NCI-H510A treated with DMSO at 0.1 percent for 48 hours (cell line): ENCODE data around the gene CDHR3.
"Not testable (repeated sequence)": the region's sequence is repeated elsewhere in the genome, so short reads cannot be mapped to it uniquely, and the experiment has no call there.

Experiments used
- DNase-seq: peaks from one replicate; lab custom pipeline; 2025; lab: John Stamatoyannopoulos, UW

The CDHR3 gene

GRCh38 chr7:105958012-105958411 is 5.1 kb upstream of the CDHR3 start:
- no peak for DNase-seq

DNA sequence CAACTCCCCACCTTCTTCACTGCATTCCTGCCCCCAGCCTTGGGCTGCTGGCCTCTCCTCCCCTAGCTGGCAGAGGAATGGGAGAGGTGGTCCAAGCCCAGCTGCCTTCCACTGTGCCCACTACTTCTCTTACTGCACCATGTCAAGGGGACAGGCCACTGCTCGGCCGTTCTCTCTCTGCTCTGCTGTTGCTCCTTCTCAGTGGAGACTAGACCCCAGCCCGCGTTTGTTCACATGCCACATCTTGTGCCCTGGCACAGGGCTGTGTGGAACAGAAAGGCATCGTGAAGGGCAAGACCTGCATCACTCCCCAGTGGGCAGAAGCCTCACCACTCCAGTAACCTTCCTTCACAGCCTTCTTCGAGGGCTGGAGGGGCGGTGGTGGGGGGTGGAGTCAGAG is 711 bp upstream of the CDHR3 start:
- no peak for DNase-seq

GRCh38 chr7:105971845-105972244 is 8.8 kb downstream of the CDHR3 start:
- no peak for DNase-seq

- DNase-seq: no peak
Observed at GRCh38 chr7:105972276-105972675, 9.2 kb downstream of the CDHR3 start.

DNA sequence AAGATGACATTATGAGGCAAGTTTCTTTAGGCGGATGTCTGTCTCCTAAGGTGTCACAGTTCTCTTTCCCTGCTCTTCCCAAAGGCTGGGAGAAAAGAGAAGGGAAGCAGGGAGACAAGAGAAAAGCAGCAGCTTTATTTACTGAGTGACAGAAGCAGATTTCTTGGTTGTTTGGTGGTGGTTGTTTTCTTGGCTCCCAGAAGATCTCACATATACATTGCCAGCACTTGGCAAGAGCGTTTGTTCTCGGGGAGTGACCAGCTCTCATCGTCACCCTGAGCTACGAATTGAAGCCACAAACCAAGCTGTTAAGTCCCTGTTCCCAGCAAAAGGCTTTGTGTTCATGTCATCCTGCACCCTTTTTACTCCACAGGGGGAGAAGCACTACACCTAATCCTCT is 11.4 kb downstream of the CDHR3 start:
- no peak for DNase-seq

DNA sequence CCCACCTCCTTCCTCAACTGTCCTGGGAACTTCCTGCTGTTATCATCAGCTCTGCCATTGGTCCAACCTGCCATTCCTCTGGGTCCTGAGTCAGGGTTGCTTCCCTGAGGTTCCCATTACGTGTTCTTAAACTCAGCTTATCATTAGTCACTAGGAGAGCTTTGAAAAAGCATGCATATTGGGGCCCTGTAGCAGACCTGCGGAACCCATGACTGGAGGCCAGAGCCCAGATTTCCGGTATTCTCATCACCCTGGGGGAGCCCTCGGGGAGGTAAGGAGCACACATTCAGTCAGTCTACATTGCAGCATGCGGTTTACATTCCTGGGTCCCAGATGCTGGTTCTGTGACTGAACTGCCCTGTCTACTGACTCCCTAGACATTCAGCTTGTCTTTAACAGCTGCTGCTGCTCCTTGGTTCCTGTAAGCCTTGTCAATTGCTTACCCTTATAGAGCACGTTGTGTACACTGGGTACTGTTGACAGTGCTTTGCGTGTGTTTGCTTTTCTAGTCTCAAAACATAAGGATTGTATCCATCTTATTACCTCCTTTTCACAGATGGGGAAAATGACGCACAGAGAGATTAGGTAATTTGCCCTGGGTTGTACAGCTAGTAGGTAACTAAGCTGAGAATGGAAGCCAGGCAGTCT is 12.8 kb downstream of the CDHR3 start:
- DNase-seq: peak; percentile 7

DNA sequence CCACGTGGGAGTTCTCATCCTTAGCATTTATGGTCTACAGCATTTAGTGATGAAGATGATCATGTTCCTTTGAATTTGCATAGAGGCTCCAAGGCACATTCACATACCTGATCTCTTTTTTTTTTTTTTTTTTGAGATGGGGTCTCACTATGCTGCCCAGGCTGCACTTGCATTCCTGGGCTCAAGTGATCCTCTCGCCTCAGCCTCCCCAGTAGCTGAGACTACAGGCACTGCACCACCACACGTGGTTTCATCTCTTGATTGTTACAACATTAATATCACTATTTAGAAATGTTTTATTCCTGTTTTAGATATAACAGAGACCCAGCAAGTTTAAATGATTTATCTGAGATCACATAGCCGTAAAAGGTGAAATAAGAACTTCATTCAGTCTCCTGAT is 13.8 kb downstream of the CDHR3 start:
- DNase-seq: no peak

- peak; percentile 23 for DNase-seq
Observed at GRCh38 chr7:105978035-105978434, 15.0 kb downstream of the CDHR3 start.

DNA sequence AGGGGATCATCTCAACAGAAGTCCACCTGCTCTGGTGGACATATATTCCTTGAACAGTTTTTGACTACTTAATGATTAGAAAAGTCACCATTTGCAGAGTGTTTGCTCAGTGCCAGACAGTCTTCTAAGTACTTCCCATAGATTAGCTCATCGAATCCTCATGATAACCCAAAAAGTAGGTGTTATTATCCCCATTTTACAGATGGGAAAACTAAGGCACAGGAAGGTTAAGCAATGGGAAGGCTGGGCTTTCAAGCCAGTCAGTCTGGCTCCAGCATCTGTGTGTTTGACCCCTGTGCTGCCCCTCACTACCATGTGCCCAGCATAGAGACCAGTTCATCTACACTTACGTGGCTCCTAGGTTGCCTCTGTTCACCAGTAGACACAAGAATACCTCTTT is 15.9 kb downstream of the CDHR3 start:
- no peak for DNase-seq

DNA sequence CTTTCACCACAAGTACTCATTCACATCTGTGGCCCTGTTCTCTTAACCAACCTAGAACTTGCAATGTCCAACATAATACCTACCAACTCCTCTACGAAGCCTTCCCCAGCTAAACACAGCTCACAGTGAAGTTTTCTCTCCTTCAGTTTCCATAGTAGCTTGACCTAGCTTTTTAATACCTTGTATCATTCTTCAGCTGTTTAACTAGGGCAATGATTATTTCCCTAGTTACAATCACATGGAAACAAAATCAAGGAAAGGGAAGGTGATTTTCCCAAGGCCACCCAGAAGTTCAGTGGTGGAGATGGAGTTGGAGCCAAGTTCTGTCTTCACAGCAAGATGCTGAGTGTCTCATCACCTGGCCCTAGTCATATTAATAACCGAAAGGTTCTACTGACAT is 16.3 kb downstream of the CDHR3 start:
- DNase-seq: peak; percentile 7

GRCh38 chr7:105980645-105981396 is 17.8 kb downstream of the CDHR3 start:
- peak; percentile 45 for DNase-seq

GRCh38 chr7:105982388-105982787 is 19.3 kb downstream of the CDHR3 start:
- no peak for DNase-seq

DNA sequence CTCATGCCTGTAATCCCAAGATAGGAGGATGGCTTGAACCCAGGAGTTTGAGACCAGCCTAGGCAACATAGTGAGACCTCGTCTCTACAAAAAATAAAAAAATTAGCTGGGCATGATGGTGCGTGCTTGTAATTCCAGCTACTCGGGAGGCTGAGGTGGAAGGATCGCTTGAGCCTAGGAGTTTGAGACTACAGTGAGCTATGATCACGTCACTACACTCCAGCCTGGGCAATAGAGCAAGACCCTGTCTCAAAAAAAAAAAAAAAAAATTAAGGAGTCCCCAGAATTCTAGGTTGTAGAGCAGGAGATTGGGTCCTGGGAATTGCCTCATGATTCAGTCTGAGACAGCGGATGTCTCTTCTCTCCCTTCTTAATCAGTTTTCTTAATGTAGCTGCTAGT is 21.7 kb downstream of the CDHR3 start:
- DNase-seq: not testable (repeated sequence)

GRCh38 chr7:105985229-105985628 is 22.2 kb downstream of the CDHR3 start:
- DNase-seq: peak; percentile 26

DNA sequence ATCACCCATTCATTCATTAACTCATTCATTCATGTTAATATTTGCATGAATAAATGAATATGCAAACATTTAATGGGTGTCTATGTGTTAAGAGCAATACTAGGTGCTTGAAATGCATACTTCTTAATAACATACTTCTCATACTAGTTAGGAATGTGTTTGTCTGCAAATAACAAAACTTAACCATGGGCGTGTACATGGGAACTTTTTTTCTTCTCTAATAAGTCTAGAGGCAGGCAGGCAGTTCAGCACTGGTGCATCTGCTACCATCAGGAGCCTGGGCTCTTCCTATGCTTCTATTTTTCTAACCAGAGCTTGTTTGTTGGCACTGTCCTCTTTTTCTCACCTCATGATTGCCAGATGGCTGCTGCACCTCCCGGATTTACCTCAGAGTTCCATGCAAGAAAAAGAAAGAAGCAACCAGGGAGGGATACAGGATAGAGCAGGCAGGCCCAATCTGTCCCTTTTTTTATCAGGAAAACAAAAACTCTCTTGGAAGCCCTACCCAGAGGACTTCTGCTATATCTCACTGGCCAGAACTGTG is 22.7 kb downstream of the CDHR3 start:
- DNase-seq: no peak

GRCh38 chr7:105987046-105987445 is 24.0 kb downstream of the CDHR3 start:
- peak; percentile 32 for DNase-seq

GRCh38 chr7:105988276-105988675 is 25.2 kb downstream of the CDHR3 start:
- no peak for DNase-seq

DNA sequence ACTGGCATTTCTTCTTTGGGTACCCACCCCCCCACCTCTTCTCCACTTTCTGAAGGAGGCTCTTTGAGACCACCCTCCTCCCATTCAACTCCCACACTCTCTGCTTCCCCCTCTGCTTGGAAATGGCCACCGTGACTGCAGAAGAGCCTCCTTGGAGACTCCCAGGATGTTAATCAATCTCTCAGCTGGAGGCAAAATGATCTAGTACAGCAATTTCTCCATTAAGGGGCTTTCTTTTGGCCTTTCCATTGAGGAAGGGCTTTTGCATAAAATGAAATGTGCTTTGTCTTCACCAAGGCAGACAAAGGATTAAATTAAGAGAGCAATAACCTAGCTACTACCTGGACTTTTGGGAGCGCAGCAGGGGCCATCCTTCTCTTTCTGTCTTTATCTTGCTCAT is 26.1 kb downstream of the CDHR3 start:
- no peak for DNase-seq

DNA sequence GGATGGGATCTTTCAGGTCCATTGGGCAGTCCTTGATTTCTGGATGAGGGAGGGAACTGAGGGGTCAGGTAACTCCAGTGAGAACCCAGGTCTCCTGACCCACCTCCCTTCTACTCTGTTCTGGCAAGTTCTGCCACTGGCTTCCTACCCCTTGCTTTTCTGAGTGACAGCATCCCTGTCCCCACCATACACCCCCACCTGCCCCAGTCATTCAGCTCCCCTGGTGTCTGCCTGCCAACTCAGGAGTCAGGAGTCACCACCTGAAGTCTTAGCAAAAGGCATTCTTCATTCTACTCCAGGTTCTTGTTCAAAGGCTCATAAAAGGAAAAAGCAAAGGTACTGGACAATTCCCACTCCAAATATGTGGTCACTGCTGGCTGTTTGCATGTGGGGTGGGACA is 26.6 kb downstream of the CDHR3 start:
- no peak for DNase-seq

DNA sequence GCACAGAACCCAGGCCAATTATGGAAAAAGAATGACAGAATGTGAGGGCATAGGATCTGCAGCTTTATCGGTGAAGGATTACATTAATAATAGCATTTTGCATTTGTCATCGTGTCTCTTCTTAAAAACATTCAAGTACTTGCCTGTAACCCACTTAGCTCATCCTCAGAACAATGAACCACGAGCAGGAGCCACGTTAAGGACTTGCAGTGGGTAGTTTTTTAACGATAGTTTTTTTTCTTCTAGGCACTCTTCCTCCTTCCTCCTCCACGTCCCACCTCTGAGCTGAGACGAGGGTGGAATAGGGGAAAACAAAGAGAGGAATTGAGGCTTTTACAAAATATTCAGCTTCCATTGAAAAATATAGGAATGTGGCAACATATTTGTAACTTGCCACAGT is 27.1 kb downstream of the CDHR3 start:
- no peak for DNase-seq

- DNase-seq: no peak
Observed at GRCh38 chr7:105990727-105991453, 27.8 kb downstream of the CDHR3 start.

DNA sequence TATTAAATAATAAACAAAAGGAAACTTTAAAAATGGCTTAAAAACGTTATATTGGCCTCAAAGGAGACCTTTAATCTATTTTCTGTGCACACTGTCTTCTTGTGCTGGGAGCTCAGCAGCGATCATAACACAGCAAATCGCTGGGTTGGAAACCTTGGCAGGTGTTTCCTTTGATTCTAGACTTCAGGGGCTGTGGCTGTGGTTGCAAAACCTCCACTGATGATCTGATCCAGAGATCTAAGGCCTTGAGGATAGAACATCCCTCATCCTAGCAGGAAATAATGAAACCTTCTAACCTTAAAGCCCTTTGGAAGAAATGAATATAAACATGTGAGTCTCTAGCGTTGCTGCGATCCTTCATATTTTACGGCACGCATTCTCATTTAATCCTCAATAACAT is 29.8 kb downstream of the CDHR3 start:
- no peak for DNase-seq
